Nephron (organoid): Measurements from ENCODE around the gene PILRB.
A peak's percentile ranks its signal among the peaks of the same experiment; 100 is the strongest.
"Not testable (repeated sequence)": the region's sequence is repeated elsewhere in the genome, so short reads cannot be mapped to it uniquely, and the experiment has no call there.

Source experiments
- H3K27ac Mint-ChIP-seq, 3 experiments: 2 replicates each; pipeline ENCODE4 v1.8.0; 2020; ENCODE audit warnings: mixed read lengths in 3 of 3, mild to moderate bottlenecking in 2 of 3, moderate library complexity in 1 of 3
- H3K27me3 Mint-ChIP-seq: 2 replicates; pipeline ENCODE4 v1.8.0; 2021; ENCODE audit warnings: low read depth, mild to moderate bottlenecking, moderate library complexity, mixed read lengths
- H3K36me3 Mint-ChIP-seq: 2 replicates; pipeline ENCODE4 v1.8.0; 2020; ENCODE audit warnings: low read depth, mixed read lengths
- H3K4me1 Mint-ChIP-seq: 2 replicates; pipeline ENCODE4 v1.8.0; 2020; ENCODE audit warnings: mixed read lengths
- H3K4me3 Mint-ChIP-seq, 3 experiments: 2 replicates each; pipeline ENCODE4 v1.8.0; 2020; ENCODE audit warnings: mild to moderate bottlenecking in 3 of 3, mixed read lengths in 3 of 3, moderate library complexity in 2 of 3
- H3K9me3 Mint-ChIP-seq: 2 replicates; pipeline ENCODE4 v1.8.0; 2020; ENCODE audit warnings: mixed read lengths
- CTCF ChIP-seq, 3 experiments: fragments of 200-600 bp; sonication (generic); IDR thresholded peaks; one replicate each; pipeline ENCODE4 v1.5.0; 2021; ENCODE audit warnings: antibody characterized with exemption in 3 of 3; ENCODE audit not compliant: unreplicated experiment in 3 of 3

The PILRB gene

GRCh38 chr7:100342765-100343164, 15.2 kb upstream of the PILRB start:
- Mint-ChIP-seq H3K4me3 (no peak overlapping the region), H3K27ac (peak overlapping the region in 1 of 3 experiments; percentile 11), H3K4me1 (no peaks in the 10 kb centered on the region), H3K36me3 (peaks cover 47% of the 10 kb centered on the region), H3K9me3 (no peaks in the 10 kb centered on the region), H3K27me3 (no peaks in the 10 kb centered on the region)
- TF ChIP-seq CTCF (IDR thresholded peaks at IDR 0.05; ENCODE audit: unreplicated experiment in 3 of 3) = no peak

- H3K27me3 Mint-ChIP-seq, H3K4me3 Mint-ChIP-seq: not testable (repeated sequence)
Observed at GRCh38 chr7:100344124-100344559, 13.8 kb upstream of the PILRB start.

DNA sequence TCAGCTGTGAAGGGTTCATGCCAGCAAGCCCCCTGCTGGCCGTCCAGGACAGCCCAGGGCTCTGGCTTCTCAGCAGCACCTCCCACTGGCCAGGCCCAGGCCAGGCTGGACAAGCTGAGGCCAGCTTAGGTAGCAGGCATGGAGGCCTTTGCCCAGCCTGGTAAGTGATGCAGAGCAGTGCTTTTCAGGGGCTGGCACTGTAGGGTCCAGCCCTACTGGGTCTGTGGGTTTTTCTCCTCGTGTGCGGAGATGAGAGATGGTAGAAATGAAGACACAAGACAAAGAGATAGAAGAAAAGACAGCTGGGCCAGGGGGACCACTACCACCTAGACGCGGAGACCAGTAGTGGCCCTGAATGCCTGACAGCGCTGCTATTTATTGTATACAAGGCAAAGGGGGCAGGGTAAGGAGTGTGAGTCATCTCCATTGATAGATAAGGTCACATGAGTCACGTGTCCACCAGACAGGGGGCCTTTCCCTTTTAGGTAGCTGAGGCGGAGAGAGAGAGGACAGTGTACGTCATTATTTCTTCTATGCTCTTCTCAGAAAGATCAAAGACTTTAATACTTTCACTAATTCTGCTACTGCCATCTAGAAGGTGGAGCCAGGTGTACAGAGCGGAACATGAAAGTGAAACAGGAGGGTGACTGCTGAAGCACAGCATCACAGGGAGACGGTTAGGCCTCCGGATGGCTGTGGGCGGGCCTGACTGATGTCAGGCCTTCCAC, 13.2 kb upstream of the PILRB start:
- not testable (repeated sequence) for H3K4me3 Mint-ChIP-seq, H3K27me3 Mint-ChIP-seq, H3K4me1 Mint-ChIP-seq, H3K9me3 Mint-ChIP-seq
- peaks cover 60% of the 10 kb centered on the region for H3K36me3 Mint-ChIP-seq
- TF ChIP-seq CTCF (IDR thresholded peaks at IDR 0.05; ENCODE audit: unreplicated experiment in 3 of 3) = peak; percentile 45 to 58 (median 47)
- peak overlapping the region in 2 of 3 experiments; percentile 17 to 60 for H3K27ac Mint-ChIP-seq

More at GRCh38 chr7:100344124-100344559, 13.8 kb upstream of the PILRB start:
- H3K4me1 Mint-ChIP-seq, H3K9me3 Mint-ChIP-seq, H3K27ac Mint-ChIP-seq: not testable (repeated sequence)
- peaks cover 55% of the 10 kb centered on the region for H3K36me3 Mint-ChIP-seq
- peak in 1 of 3 experiments; percentile 48 for TF ChIP-seq CTCF (IDR thresholded peaks at IDR 0.05; ENCODE audit: unreplicated experiment in 3 of 3)

GRCh38 chr7:100345288-100345672, 12.6 kb upstream of the PILRB start:
- TF ChIP-seq CTCF (IDR thresholded peaks at IDR 0.05; ENCODE audit: unreplicated experiment in 3 of 3) = peak; percentile 48 to 62 (median 50)
- not testable (repeated sequence) for H3K27me3 Mint-ChIP-seq, H3K4me3 Mint-ChIP-seq, H3K4me1 Mint-ChIP-seq, H3K9me3 Mint-ChIP-seq
- Mint-ChIP-seq H3K27ac (peak overlapping the region in 1 of 3 experiments; percentile 60), H3K36me3 (peaks cover 63% of the 10 kb centered on the region)

- Mint-ChIP-seq H3K4me3 (no peak overlapping the region), H3K36me3 (peaks cover 65% of the 10 kb centered on the region), H3K27ac (no peak overlapping the region), H3K4me1 (no peaks in the 10 kb centered on the region), H3K9me3 (no peaks in the 10 kb centered on the region), H3K27me3 (no peaks in the 10 kb centered on the region)
- no peak for TF ChIP-seq CTCF (IDR thresholded peaks at IDR 0.05; ENCODE audit: unreplicated experiment in 3 of 3)
Observed at GRCh38 chr7:100346921-100347320, 11.0 kb upstream of the PILRB start.

- Mint-ChIP-seq H3K36me3 (peaks cover 56% of the 10 kb centered on the region), H3K4me3 (no peak overlapping the region), H3K27ac (no peak overlapping the region), H3K27me3 (no peaks in the 10 kb centered on the region), H3K4me1 (no peaks in the 10 kb centered on the region), H3K9me3 (no peaks in the 10 kb centered on the region)
- TF ChIP-seq CTCF (IDR thresholded peaks at IDR 0.05; ENCODE audit: unreplicated experiment in 3 of 3) = no peak
Observed at GRCh38 chr7:100348805-100349204, 9.1 kb upstream of the PILRB start.
